Thyroid gland (tissue), 4 donors: Measurements from ENCODE around the gene SLC35F3.
"Not testable (repeated sequence)": the region's sequence is repeated elsewhere in the genome, so short reads cannot be mapped to it uniquely, and the experiment has no call there.

ENCODE experiments used
- POLR2A ChIP-seq, 2 donors: fragments of 450-650 bp; IDR thresholded peaks; one replicate each; pipeline ENCODE4 v1.6.1; 2017; ENCODE audit warnings: antibody characterized with exemption in 2 of 2, mild to moderate bottlenecking in 2 of 2, moderate library complexity in 1 of 2
- TF ChIP-seq, protein P1 (sequence below), 6 experiments: fragments of 200-600 bp in 3 of 6; fragments of 450-650 bp in 3 of 6; sonication (generic) in 3 of 6; IDR thresholded peaks; one replicate each; pipeline ENCODE4 v1.5.1; 2016 to 2019; ENCODE audit warnings: antibody characterized with exemption in 6 of 6, mild to moderate bottlenecking in 2 of 6, inconsistent platforms in 1 of 6, moderate library complexity in 1 of 6

DNA sequence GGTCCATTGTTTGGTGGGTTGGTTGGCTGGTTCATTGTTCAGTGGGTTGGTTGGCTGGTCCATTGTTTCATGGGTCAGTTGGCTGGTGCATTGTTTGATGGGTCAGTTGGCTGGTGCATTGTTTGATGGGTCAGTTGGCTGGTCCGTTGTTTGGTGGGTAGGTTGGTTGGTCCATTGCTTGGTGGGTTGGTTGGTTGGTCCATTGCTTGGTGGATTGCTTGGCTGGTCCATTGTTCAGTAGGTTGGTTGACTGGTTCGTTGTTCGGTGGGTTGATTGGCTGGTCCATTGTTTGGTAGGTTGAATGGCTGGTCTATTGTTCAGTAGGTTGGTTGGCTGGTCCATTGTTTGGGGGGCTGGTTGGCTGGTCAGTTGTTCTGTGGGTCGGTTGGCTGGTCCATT, 343.3 kb downstream of the SLC35F3 start:
- TF ChIP-seq, protein P1, sequence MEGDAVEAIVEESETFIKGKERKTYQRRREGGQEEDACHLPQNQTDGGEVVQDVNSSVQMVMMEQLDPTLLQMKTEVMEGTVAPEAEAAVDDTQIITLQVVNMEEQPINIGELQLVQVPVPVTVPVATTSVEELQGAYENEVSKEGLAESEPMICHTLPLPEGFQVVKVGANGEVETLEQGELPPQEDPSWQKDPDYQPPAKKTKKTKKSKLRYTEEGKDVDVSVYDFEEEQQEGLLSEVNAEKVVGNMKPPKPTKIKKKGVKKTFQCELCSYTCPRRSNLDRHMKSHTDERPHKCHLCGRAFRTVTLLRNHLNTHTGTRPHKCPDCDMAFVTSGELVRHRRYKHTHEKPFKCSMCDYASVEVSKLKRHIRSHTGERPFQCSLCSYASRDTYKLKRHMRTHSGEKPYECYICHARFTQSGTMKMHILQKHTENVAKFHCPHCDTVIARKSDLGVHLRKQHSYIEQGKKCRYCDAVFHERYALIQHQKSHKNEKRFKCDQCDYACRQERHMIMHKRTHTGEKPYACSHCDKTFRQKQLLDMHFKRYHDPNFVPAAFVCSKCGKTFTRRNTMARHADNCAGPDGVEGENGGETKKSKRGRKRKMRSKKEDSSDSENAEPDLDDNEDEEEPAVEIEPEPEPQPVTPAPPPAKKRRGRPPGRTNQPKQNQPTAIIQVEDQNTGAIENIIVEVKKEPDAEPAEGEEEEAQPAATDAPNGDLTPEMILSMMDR (IDR thresholded peaks at IDR 0.05), result not testable (repeated sequence)
- not testable (repeated sequence) for TF ChIP-seq POLR2A (IDR thresholded peaks at IDR 0.05)
